Measurements from ENCODE around the gene WDR7. TPM values are rescaled to one million over a fixed set of nuclear protein-coding genes. Genes with fewer than 3 reads are reported as not detected.
A peak's percentile ranks its signal among the peaks of the same experiment; 100 is the strongest.

WDR7 gene
- total RNA-seq, 1 experiment from 2014 or later, result 11.0 TPM

DNA sequence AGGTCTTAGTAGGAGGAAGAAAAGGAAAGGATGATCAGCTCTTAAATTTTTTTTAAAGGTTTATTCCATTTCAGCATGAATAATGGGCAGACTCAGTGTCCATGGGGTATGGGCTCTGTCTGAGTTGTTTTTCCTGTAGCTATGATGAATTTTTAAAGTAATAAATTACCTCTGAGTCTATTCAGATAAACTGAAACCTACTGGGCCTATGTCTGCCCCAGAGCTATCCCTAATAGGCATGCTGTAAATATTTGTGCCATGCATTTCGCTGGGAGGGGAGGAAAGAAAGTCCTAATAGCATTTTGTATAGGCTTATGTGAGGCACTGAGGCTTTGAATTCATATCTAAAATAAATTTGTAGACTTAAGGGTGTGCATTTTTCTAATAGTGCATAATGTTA lies 285.3 kb downstream of the WDR7 start:
- no peak overlapping the region for H3K4me3 ChIP-seq
- H3K4me1 ChIP-seq (replicated peaks), result no peaks in the 10 kb centered on the region
- H3K36me3 ChIP-seq, result no peaks in the 10 kb centered on the region
- H3K27ac ChIP-seq, result no peak overlapping the region
- DNase-seq (ENCODE audit: low read depth in 1 of 2, low spot score in 2 of 2), result no peak
- H3K9me3 ChIP-seq (replicated peaks), result no peaks in the 10 kb centered on the region
- no peaks in the 10 kb centered on the region for H3K27me3 ChIP-seq (replicated peaks)

DNA sequence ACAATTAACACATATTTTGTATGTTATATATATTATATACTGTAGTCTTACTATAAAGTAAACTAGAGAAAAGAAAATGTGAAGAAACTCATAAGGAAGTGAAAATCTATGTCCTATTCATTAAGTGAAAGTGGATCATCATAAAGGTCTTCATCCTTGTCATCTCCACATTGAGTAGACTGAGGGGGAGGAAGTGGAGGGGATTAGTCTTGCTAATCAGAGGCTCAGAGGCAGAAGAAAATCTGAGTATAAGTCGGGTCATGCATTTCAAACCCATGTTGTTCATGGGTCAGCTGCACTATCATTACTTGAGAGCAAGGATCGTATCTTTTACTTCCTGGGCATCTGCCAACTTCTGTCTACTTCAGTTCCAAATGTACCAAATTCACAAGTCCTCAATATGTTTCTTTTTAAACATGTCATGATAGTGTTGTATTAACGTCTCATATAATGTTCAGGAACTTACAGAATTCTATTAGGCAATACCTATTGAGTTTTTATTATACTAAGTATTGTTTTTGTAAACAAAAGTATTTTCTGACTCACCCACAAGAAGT lies 286.8 kb downstream of the WDR7 start:
- H3K4me3 ChIP-seq, result no peak overlapping the region
- H3K36me3 ChIP-seq, result no peaks in the 10 kb centered on the region
- no peaks in the 10 kb centered on the region for H3K4me1 ChIP-seq (replicated peaks)
- DNase-seq (ENCODE audit: low read depth in 1 of 2, low spot score in 2 of 2), result no peak
- no peak overlapping the region for H3K27ac ChIP-seq
- no peaks in the 10 kb centered on the region for H3K27me3 ChIP-seq (replicated peaks)
- H3K9me3 ChIP-seq (replicated peaks), result no peaks in the 10 kb centered on the region

DNA sequence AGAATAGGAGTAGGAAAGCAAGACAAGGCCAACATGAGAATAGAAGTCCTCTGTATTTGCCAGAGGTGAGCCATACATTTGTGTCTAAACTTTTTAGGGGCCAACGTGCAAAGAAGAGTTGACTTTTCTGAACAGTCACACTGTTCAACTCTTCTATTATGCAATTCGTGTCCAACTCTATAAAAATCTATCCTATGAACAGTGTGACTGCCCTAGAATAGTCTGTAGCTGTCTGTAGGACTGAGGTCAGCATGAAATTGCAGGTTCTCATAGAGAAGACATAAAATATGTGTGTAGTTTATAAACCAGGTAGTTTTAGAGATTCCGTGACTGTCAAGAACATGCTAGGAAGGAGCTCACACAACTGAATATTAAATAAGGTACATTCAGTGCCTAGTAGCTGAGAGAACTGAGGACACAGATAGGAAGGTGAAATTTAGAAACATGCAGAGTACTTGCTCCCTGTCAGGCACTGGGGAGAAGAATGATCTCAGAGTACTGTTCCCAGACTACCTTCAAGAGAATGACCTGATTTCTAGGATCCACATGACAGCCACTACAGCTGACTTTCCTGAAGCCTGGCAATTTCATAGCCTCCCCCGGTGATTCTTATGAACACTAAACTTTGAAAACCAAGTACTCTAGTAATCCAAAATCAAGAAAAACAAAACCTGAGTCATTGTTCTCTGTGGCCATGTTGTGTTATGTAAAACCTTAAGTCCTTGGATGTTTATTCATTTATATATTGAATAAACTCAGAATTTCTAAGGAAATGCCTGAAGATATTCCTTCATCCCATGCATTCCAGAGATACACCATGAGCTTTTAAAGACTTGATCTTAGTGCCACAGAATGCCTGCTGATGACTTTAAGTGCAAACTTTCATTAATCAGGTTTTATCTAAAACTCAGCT lies 294.3 kb downstream of the WDR7 start:
- peak in 1 of 2 experiments; percentile 18 for DNase-seq (ENCODE audit: low read depth in 1 of 2, low spot score in 2 of 2)
- Histone ChIP-seq H3K27me3 (replicated peaks) (no peaks in the 10 kb centered on the region), H3K4me1 (replicated peaks) (peaks cover 11% of the 10 kb centered on the region), H3K27ac (no peak overlapping the region), H3K4me3 (no peak overlapping the region), H3K9me3 (replicated peaks) (no peaks in the 10 kb centered on the region), H3K36me3 (no peaks in the 10 kb centered on the region)

DNA sequence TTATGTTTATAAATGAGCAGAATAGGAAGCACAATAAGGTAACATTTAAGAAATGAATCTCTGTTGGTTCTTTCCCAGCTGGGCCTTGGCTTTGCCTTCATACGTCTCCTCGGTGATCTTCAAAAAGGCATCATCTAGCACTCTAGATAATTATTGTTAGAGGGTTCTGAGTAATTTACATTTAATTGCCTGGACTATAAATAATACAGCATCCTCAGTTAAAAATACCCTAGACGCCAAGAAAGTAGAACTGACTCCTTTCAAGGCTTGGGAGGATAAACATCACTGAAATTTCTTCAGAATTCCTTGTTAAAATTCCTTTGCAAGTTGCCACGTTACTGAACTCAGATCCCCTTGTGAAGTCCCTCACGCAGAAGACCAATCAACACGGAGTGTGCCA lies 296.1 kb downstream of the WDR7 start:
- DNase-seq (ENCODE audit: low read depth in 1 of 2, low spot score in 2 of 2), result no peak
- H3K9me3 ChIP-seq (replicated peaks), result no peaks in the 10 kb centered on the region
- H3K4me3 ChIP-seq, result no peak overlapping the region
- no peak overlapping the region for H3K27ac ChIP-seq
- H3K4me1 ChIP-seq (replicated peaks), result peaks cover 11% of the 10 kb centered on the region
- H3K36me3 ChIP-seq, result no peaks in the 10 kb centered on the region
- H3K27me3 ChIP-seq (replicated peaks), result no peaks in the 10 kb centered on the region

DNA sequence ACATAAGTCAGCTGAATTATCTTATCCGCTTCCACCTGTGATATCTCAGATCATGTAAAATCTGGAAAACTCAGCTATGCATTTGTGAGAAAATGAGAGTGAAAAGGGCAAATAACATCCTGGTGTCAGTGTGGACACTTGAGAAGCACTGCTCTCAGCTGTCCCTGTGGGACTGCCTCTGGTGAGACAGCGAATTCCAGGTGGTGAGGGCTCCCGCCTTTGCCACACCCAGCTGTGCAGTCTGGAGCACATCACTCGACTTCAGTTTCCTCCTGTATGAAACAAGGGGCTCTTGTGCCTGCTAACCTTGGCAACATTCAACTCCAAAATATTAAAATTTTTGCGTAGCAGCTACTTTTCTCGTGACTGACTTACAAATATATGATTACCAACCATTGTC lies 300.9 kb downstream of the WDR7 start:
- no peak for DNase-seq (ENCODE audit: low read depth in 1 of 2, low spot score in 2 of 2)
- H3K36me3 ChIP-seq, result no peaks in the 10 kb centered on the region
- no peak overlapping the region for H3K4me3 ChIP-seq

DNA sequence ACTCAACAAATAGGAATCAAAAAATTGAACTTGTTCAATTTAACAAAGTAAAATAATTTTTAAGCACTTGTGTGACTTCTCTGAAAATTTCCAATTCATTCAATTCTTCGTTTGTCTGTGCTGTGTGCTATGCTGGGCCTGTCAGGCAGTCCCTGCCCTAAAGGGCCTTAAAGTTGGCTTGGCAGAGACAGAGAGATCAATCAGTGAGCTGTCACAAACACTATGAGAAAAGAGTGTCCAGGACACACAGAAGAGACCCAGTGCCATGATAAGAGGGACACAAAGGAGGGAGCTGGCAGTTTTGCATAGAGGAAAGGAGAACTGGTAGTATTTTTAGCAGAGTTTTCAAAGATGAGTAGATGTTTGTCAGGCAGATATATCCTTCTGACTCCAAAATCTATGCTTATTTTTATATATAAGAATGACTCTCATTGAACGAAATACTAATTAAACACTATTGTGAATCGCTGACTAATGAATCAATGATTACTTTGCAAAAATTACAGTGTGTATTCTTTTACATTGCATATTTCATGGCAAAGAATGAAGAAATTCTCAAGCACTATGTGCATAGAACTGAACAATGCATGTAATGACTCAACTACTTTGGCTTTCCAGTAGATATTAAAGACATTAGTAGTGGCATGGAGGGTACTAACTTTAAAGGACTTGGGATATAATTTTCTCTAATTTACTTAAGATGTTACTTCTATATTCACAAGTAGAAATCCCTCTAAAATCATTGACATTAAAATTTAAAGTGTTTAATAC lies 302.5 kb downstream of the WDR7 start:
- Histone ChIP-seq H3K4me1 (replicated peaks) (no peaks in the 10 kb centered on the region), H3K27ac (no peak overlapping the region), H3K4me3 (no peak overlapping the region), H3K36me3 (no peaks in the 10 kb centered on the region), H3K9me3 (replicated peaks) (no peaks in the 10 kb centered on the region), H3K27me3 (replicated peaks) (no peaks in the 10 kb centered on the region)
- no peak for DNase-seq (ENCODE audit: low read depth in 1 of 2, low spot score in 2 of 2)

More for the DNA sequence above, 300.9 kb downstream of the WDR7 start:
- Histone ChIP-seq H3K4me1 (replicated peaks) (no peaks in the 10 kb centered on the region), H3K27me3 (replicated peaks) (no peaks in the 10 kb centered on the region), H3K27ac (no peak overlapping the region), H3K9me3 (replicated peaks) (no peaks in the 10 kb centered on the region)

DNA sequence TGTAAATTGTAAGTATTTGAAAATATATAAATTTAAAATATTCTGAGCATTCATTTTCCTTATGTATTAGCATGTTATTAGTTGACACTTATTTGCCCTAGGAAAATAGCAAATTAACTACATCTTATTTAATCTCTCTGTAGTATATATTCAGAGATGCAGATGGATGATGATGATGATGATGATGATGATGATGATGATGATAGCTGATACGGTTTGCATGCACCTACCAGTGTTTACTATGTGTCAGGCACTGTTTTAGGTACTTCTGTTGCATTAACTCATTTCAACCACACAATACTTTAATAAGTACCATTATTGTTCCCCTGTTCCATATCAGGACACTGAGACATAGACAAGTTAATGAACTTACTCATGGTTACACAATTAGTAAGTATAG lies 304.3 kb downstream of the WDR7 start:
- no peak overlapping the region for H3K27ac ChIP-seq
- H3K9me3 ChIP-seq (replicated peaks), result no peaks in the 10 kb centered on the region
- no peaks in the 10 kb centered on the region for H3K27me3 ChIP-seq (replicated peaks)
- no peaks in the 10 kb centered on the region for H3K4me1 ChIP-seq (replicated peaks)
- H3K4me3 ChIP-seq, result no peak overlapping the region
- no peak for DNase-seq (ENCODE audit: low read depth in 1 of 2, low spot score in 2 of 2)
- H3K36me3 ChIP-seq, result no peaks in the 10 kb centered on the region

DNA sequence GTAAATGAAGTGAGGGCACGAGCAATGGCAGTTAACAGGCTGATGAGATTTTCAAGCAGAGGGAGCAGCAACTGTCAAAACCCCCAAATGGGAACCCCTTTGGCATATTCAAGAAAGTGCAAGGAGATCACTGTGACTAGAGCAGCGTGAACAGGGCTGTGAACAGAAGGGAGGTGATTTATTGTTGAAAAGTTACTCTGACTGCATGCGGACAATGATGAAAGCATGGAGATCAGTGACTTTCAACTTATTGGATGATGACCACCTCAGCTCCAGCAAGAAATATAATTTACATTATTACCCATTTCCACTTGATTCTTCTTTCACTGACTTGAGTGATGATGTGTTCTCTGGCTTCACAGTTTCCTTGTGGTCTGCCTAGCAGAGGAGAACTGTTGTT lies 308.0 kb downstream of the WDR7 start:
- Histone ChIP-seq H3K4me1 (replicated peaks) (no peaks in the 10 kb centered on the region), H3K27ac (no peak overlapping the region), H3K4me3 (no peak overlapping the region), H3K36me3 (no peaks in the 10 kb centered on the region), H3K9me3 (replicated peaks) (no peaks in the 10 kb centered on the region), H3K27me3 (replicated peaks) (no peaks in the 10 kb centered on the region)
- no peak for DNase-seq (ENCODE audit: low read depth in 1 of 2, low spot score in 2 of 2)

DNA sequence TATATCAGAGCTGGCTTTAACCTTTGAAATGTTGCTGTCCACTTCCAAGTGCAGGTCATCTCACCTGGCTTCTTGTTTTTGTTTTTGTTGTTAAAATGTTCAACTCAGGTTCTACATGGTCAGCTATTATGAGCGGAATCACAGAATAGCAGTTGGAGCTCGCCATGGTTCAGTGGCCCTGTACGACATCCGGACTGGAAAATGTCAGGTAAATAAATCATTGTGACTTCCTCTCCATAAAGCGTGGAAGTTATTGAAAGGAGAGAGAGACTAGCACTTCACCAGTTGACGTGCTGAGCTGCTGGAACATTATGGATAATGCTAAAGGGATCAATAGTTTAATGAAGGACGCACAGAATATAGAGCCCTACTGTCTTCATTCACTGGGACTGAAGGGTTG lies 311.2 kb downstream of the WDR7 start:
- no peak overlapping the region for H3K27ac ChIP-seq
- no peak overlapping the region for H3K4me3 ChIP-seq
- no peaks in the 10 kb centered on the region for H3K4me1 ChIP-seq (replicated peaks)
- no peak for DNase-seq (ENCODE audit: low read depth in 1 of 2, low spot score in 2 of 2)
- H3K36me3 ChIP-seq, result no peaks in the 10 kb centered on the region
- no peaks in the 10 kb centered on the region for H3K27me3 ChIP-seq (replicated peaks)
- no peaks in the 10 kb centered on the region for H3K9me3 ChIP-seq (replicated peaks)

DNA sequence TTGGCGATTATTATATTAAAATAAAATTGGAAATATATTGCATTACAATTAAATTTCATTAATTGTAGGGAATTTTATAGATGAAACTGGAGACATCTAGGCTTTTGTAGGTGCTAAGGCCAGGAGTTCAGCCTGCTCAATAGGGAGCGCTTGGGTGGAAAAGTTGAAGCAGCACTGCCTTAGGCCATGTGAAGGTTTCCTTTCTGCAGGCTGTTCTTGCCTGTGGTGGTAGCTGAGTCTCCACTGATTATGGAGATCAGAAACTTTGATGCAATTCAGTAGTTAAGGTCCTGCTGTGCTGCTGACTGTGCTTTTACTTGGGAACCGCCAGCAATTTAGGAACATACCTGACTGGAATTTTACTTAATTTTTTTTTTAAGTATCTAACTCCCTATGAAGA lies 315.9 kb downstream of the WDR7 start:
- no peaks in the 10 kb centered on the region for H3K36me3 ChIP-seq
- no peak for DNase-seq (ENCODE audit: low read depth in 1 of 2, low spot score in 2 of 2)
- H3K4me1 ChIP-seq (replicated peaks), result no peaks in the 10 kb centered on the region
- no peak overlapping the region for H3K4me3 ChIP-seq
- H3K9me3 ChIP-seq (replicated peaks), result no peaks in the 10 kb centered on the region
- H3K27ac ChIP-seq, result no peak overlapping the region
- H3K27me3 ChIP-seq (replicated peaks), result no peaks in the 10 kb centered on the region

DNA sequence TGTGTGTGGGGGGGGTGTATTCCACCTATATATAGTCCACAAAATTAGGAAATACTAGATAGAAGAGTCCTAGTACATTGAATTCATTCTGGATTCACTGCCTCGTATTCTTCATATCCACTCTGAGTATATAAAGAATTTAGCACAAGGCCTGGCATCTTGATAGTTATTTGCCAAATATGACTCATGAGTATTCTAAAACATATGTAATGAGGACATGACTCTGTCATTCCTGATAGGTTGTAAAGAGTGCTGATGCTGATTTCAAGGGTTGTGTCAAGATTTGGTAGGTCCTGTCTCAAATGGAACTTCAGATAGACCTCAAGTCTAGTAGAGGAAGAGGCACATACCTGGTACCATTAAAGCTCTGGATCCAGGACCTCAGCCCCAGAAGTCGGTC lies 322.3 kb downstream of the WDR7 start:
- no peak overlapping the region for H3K4me3 ChIP-seq
- H3K4me1 ChIP-seq (replicated peaks), result no peaks in the 10 kb centered on the region
- no peaks in the 10 kb centered on the region for H3K9me3 ChIP-seq (replicated peaks)
- H3K27me3 ChIP-seq (replicated peaks), result no peaks in the 10 kb centered on the region
- H3K36me3 ChIP-seq, result no peaks in the 10 kb centered on the region
- DNase-seq (ENCODE audit: low read depth in 1 of 2, low spot score in 2 of 2), result no peak
- no peak overlapping the region for H3K27ac ChIP-seq

DNA sequence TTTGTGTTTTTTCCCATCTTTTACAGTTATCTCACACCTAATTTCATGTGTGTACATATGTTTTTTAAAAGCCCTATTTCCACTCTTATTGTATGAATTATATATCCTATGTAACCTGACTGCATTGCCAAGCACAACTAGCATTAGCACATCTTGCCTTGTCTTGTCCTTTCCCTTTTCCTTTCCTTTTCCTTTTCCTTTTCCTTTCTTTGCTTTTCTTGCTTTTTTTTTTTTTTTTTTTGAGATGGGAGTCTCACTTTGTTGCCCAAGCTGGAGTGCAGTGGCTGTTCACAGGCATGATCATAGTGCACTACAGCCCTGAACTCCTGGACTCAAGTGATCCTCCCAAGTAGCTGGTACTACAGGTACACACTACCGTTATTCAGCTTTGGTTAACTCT lies 323.0 kb downstream of the WDR7 start:
- Histone ChIP-seq H3K36me3 (no peaks in the 10 kb centered on the region), H3K4me1 (replicated peaks) (no peaks in the 10 kb centered on the region), H3K4me3 (no peak overlapping the region), H3K27me3 (replicated peaks) (no peaks in the 10 kb centered on the region), H3K27ac (no peak overlapping the region), H3K9me3 (replicated peaks) (no peaks in the 10 kb centered on the region)
- DNase-seq (ENCODE audit: low read depth in 1 of 2, low spot score in 2 of 2), result no peak

DNA sequence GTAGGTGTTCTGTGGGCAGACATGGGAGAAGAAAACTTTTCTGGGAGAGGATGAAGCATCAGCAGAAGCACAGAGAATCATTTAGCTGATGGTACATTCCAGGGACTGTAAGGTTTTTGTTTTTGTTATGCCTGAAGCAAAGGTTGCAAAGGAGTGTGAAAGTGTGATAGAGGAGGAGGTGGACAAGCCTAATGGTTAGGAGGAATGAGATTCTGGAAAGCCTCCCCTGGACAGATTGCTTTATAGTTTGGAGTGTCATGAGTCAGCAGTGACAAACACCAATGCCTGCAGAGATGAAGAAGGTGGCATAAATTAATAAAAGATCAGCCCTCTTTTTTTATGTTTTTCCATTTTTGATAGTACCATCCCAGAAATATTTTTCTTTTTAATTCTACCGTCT lies 324.1 kb downstream of the WDR7 start:
- H3K4me1 ChIP-seq (replicated peaks), result no peaks in the 10 kb centered on the region
- no peaks in the 10 kb centered on the region for H3K27me3 ChIP-seq (replicated peaks)
- H3K36me3 ChIP-seq, result no peaks in the 10 kb centered on the region
- H3K27ac ChIP-seq, result no peak overlapping the region
- no peak for DNase-seq (ENCODE audit: low read depth in 1 of 2, low spot score in 2 of 2)
- H3K9me3 ChIP-seq (replicated peaks), result no peaks in the 10 kb centered on the region
- no peak overlapping the region for H3K4me3 ChIP-seq

DNA sequence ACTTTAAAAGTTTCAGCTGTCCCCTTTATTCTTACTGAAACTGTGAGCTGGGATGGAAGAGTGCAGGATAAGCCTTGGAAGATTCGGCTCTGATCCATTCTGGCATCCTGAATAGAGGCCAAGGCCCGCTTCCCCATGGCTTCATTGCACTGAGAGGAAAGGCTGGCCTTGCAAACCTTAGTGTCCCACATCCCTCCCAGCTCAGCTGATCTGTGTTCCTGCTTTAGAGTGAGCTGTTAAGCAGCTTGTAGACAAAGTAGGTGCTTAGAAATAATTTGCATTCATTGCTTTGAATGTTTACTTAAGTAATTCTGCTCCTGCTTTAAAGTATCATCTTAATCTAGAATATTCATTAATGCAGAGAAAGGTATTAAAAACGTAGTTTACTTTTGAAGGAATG lies 326.1 kb downstream of the WDR7 start:
- no peak overlapping the region for H3K4me3 ChIP-seq

More for the DNA sequence above, 326.1 kb downstream of the WDR7 start:
- Histone ChIP-seq H3K9me3 (replicated peaks) (no peaks in the 10 kb centered on the region), H3K36me3 (no peaks in the 10 kb centered on the region), H3K4me1 (replicated peaks) (no peaks in the 10 kb centered on the region), H3K27me3 (replicated peaks) (no peaks in the 10 kb centered on the region), H3K27ac (no peak overlapping the region)
- no peak for DNase-seq (ENCODE audit: low read depth in 1 of 2, low spot score in 2 of 2)

All from SJSA1 (cell line).